GM19193 (cell line): ENCODE results near the gene ATAD3C.

Experiments used
- POLR2A ChIP-seq: IDR thresholded peaks from 4 replicates; pipeline ENCODE4 v1.6.1; 2011; ENCODE audit not compliant: insufficient read depth, insufficient read length; ENCODE audit errors: extremely low read depth

The ATAD3C gene

GRCh38 chr1:1435911-1436629, 13.4 kb upstream of the ATAD3C start:
- TF ChIP-seq POLR2A, result no peak

GRCh38 chr1:1436630-1437032, 12.9 kb upstream of the ATAD3C start:
- no peak for TF ChIP-seq POLR2A

GRCh38 chr1:1437033-1437903, 12.2 kb upstream of the ATAD3C start:
- TF ChIP-seq POLR2A, result no peak

GRCh38 chr1:1437904-1438376, 11.5 kb upstream of the ATAD3C start:
- peak; percentile 49 for TF ChIP-seq POLR2A

- no peak for TF ChIP-seq POLR2A
Measured at GRCh38 chr1:1438531-1439381, 10.7 kb upstream of the ATAD3C start.

GRCh38 chr1:1439546-1440261, 9.8 kb upstream of the ATAD3C start:
- TF ChIP-seq POLR2A, result no peak

GRCh38 chr1:1440262-1441001, 9.1 kb upstream of the ATAD3C start:
- TF ChIP-seq POLR2A, result no peak

GRCh38 chr1:1441002-1441888, 8.2 kb upstream of the ATAD3C start:
- no peak for TF ChIP-seq POLR2A

- no peak for TF ChIP-seq POLR2A
Measured at GRCh38 chr1:1442069-1442770, 7.3 kb upstream of the ATAD3C start.

GRCh38 chr1:1451696-1452364, 2.3 kb downstream of the ATAD3C start:
- TF ChIP-seq POLR2A, result no peak

GRCh38 chr1:1452882-1453281, 3.4 kb downstream of the ATAD3C start:
- TF ChIP-seq POLR2A, result no peak
